GM12878 (cell line): ENCODE results near the gene C16orf92. TPM values are rescaled to one million over a fixed set of nuclear protein-coding genes. Genes with fewer than 3 reads are reported as not detected.

Experiments used
- ATAC-seq: fragments of 200-7000 bp; cut with Tn5 transposase; 3 replicates; pipeline ENCODE4 v1.9.1; 2020; ENCODE audit warnings: mild to moderate bottlenecking, moderate library complexity
- BruUV-seq: library from RNA; stranded (reverse); fragments of 400-500 nt; replicated peaks from 2 replicates; lab custom pipeline; 2021; lab: Mats Ljungman, UMichigan
- CTCF ChIA-PET: fragments of 300-600 bp; sonication (Branson Sonifier 250); formaldehyde crosslinking; extraction: SDS; loops from one replicate; lab custom pipeline; 2021; ENCODE audit warnings: inconsistent platforms; lab: Yijun Ruan, JAX
- POLR2A ChIA-PET: fragments of 350-600 bp; formaldehyde crosslinking; extraction: SDS; loops from one replicate; lab custom pipeline; 2021; ENCODE audit warnings: inconsistent platforms; lab: Charles Lee
- RAD21 ChIA-PET: fragments of 300-600 bp; sonication (Branson Sonifier 250); formaldehyde crosslinking; loops from one replicate; lab custom pipeline; 2023; ENCODE audit warnings: antibody characterized with exemption; ENCODE audit not compliant: unreplicated experiment; lab: Charles Lee
- SMC1A ChIA-PET: fragments of 300-600 bp; sonication (Branson Sonifier 250); formaldehyde crosslinking; loops from one replicate; lab custom pipeline; 2023; ENCODE audit not compliant: unreplicated experiment, uncharacterized antibody; lab: Charles Lee
- DNase-seq: peaks from one replicate; pipeline ENCODE4 v3.0.0-alpha.2; 2011; ENCODE audit warnings: low read depth, low spot score
- FAIRE-seq: peaks from 3 replicates; lab custom pipeline; 2011; peaks lifted over from hg19 to GRCh38; lab: Jason Lieb, UNC
- H2AFZ ChIP-seq: 2 replicates; pipeline ENCODE4 v1.6.0; 2011; ENCODE audit warnings: low read depth, low read length, control low read depth; ENCODE audit not compliant: control insufficient read depth
- H3K27ac ChIP-seq: 2 replicates; pipeline ENCODE4 v1.5.1; 2011; ENCODE audit warnings: control low read depth; ENCODE audit not compliant: control insufficient read depth, insufficient read depth
- H3K27me3 ChIP-seq, 2 experiments: replicated peaks in 1 of 2; 2 replicates each; pipeline versions ENCODE4 v1.6.0 to v1.6.1; 2011; ENCODE audit warnings: low read length in 1 of 2; ENCODE audit not compliant: control insufficient read depth in 2 of 2, insufficient read depth in 2 of 2
- H3K36me3 ChIP-seq, 2 experiments: 2 replicates each; pipeline ENCODE4 v1.5.1; 2011; ENCODE audit warnings: low read length in 1 of 2; ENCODE audit not compliant: control insufficient read depth in 2 of 2, insufficient read depth in 2 of 2
- H3K4me1 ChIP-seq: 2 replicates; pipeline ENCODE4 v1.6.1; 2011; ENCODE audit warnings: mild to moderate bottlenecking, low read length, moderate library complexity, mixed read lengths; ENCODE audit not compliant: control insufficient read depth, insufficient read depth
- H3K4me2 ChIP-seq: 2 replicates; pipeline ENCODE4 v1.6.0; 2011; ENCODE audit warnings: control low read depth; ENCODE audit not compliant: control insufficient read depth, insufficient read depth
- H3K4me3 ChIP-seq: fragments of 200-600 bp; sonication (generic); 2 replicates; pipeline ENCODE4 v1.5.1; 2016
- H3K79me2 ChIP-seq: 2 replicates; pipeline ENCODE4 v1.6.0; 2011; ENCODE audit warnings: low read length; ENCODE audit not compliant: control insufficient read depth, insufficient read depth
- H3K9ac ChIP-seq: 2 replicates; pipeline ENCODE4 v1.8.0; 2011; ENCODE audit warnings: low read length, control low read depth, mixed read lengths; ENCODE audit not compliant: control insufficient read depth, insufficient read depth
- H3K9me3 ChIP-seq: replicated peaks from 3 replicates; pipeline ENCODE4 v1.5.1; 2011; ENCODE audit warnings: mild to moderate bottlenecking, low read length; ENCODE audit not compliant: control insufficient read depth, insufficient read depth
- H4K20me1 ChIP-seq: 2 replicates; pipeline ENCODE4 v1.6.0; 2011; ENCODE audit not compliant: control insufficient read depth, insufficient read depth
- BCL11A ChIP-seq: IDR thresholded peaks from 2 replicates; pipeline ENCODE4 v1.6.1; 2011; ENCODE audit warnings: low read depth, low read length
- BMI1 ChIP-seq: fragments of 450-650 bp; IDR thresholded peaks from 2 replicates; pipeline ENCODE4 v1.6.1; 2016; ENCODE audit warnings: mild to moderate bottlenecking, moderate library complexity, borderline replicate concordance
- CHD1 ChIP-seq: IDR thresholded peaks from 2 replicates; pipeline ENCODE4 v1.6.1; 2012; ENCODE audit warnings: low read depth, low read length, improper control_type of control experiment
- DPF2 ChIP-seq: fragments of 450-650 bp; IDR thresholded peaks from 2 replicates; pipeline ENCODE4 v1.6.1; 2017; ENCODE audit warnings: mild to moderate bottlenecking
- ETV6 ChIP-seq, 2 experiments: fragments of 450-650 bp in 1 of 2; IDR thresholded peaks in 1 of 2; conservative IDR thresholded peaks in 1 of 2; 2 replicates each; pipeline ENCODE4 v1.6.1; 2014; ENCODE audit warnings: antibody characterized with exemption in 1 of 2, borderline replicate concordance in 1 of 2, low read depth in 1 of 2, mild to moderate bottlenecking in 1 of 2, moderate library complexity in 1 of 2
- FOXM1 ChIP-seq: IDR thresholded peaks from 2 replicates; pipeline ENCODE4 v1.6.1; 2012; ENCODE audit warnings: low read depth, mild to moderate bottlenecking, inconsistent platforms, low read length, moderate library complexity
- HDAC6 ChIP-seq: fragments of 200-600 bp; sonication (generic); IDR thresholded peaks from one replicate; pipeline ENCODE4 v1.8.0; 2017; ENCODE audit warnings: antibody characterized with exemption; ENCODE audit not compliant: unreplicated experiment
- MEF2A ChIP-seq: IDR thresholded peaks from 2 replicates; pipeline ENCODE4 v1.6.1; 2011; ENCODE audit warnings: low read depth, mild to moderate bottlenecking, low read length, moderate library complexity; ENCODE audit not compliant: insufficient read depth
- NFYA ChIP-seq: IDR thresholded peaks from 2 replicates; pipeline ENCODE4 v1.6.1; 2011; ENCODE audit warnings: low read depth, mild to moderate bottlenecking, low read length, improper control_type of control experiment, borderline replicate concordance
- NR2C2 ChIP-seq: IDR thresholded peaks from 2 replicates; pipeline ENCODE4 v1.6.1; 2011; ENCODE audit warnings: borderline replicate concordance, low read depth; ENCODE audit not compliant: control insufficient read depth, insufficient read length
- PAX5 ChIP-seq: IDR thresholded peaks from 2 replicates; pipeline ENCODE4 v1.6.1; 2011; ENCODE audit warnings: low read depth, low read length, borderline replicate concordance
- PKNOX1 ChIP-seq: fragments of 450-650 bp; IDR thresholded peaks from 2 replicates; pipeline ENCODE4 v1.6.1; 2016; ENCODE audit warnings: mild to moderate bottlenecking
- POLR2AphosphoS5 ChIP-seq: IDR thresholded peaks from 2 replicates; pipeline ENCODE4 v1.6.1; 2011; ENCODE audit warnings: mild to moderate bottlenecking, low read length, inconsistent platforms
- SREBF2 ChIP-seq: IDR thresholded peaks from 2 replicates; pipeline ENCODE4 v1.6.1; 2012; ENCODE audit warnings: mild to moderate bottlenecking, low read length
- SUZ12 ChIP-seq: fragments of 200-600 bp; sonication (generic); IDR thresholded peaks from one replicate; pipeline ENCODE4 v1.6.1; 2018; ENCODE audit warnings: antibody characterized with exemption, mild to moderate bottlenecking; ENCODE audit not compliant: unreplicated experiment
- TCF12 ChIP-seq: IDR thresholded peaks from 2 replicates; pipeline ENCODE4 v1.6.1; 2011; ENCODE audit warnings: low read depth, mild to moderate bottlenecking, low read length
- TCF3 ChIP-seq: IDR thresholded peaks from 2 replicates; pipeline ENCODE4 v1.6.1; 2012; ENCODE audit warnings: low read depth, mild to moderate bottlenecking, low read length, borderline replicate concordance; ENCODE audit not compliant: insufficient read depth
- YBX1 ChIP-seq: fragments of 450-650 bp; IDR thresholded peaks from 2 replicates; pipeline ENCODE4 v1.6.1; 2016; ENCODE audit warnings: antibody characterized with exemption
- ZBTB33 ChIP-seq: fragments of 450-650 bp; IDR thresholded peaks from 2 replicates; pipeline ENCODE4 v1.6.1; 2017; ENCODE audit warnings: mild to moderate bottlenecking
- WGBS: methylation state at CpG from one replicate; pipeline ENCODE4 v1.1.6; 2016; ENCODE audit warnings: low lambda C conversion rate; ENCODE audit not compliant: insufficient replicate concordance, insufficient coverage; ENCODE audit errors: missing lambda C conversion rate; 5-methylcytosine and 5-hydroxymethylcytosine counted together
- in situ Hi-C: fragments of 300-500 bp; cut with MboI; formaldehyde crosslinking; loops from 9 replicates; pipeline ENCODE4 v1.14.3; 2018; ENCODE audit warnings: mixed read lengths
- intact Hi-C: fragments of 100-400 bp; cut with micrococcal nuclease; formaldehyde crosslinking; loops from one replicate; pipeline ENCODE4 v1.14.2; 2022; ENCODE audit not compliant: unreplicated experiment
- polyA plus RNA-seq, 11 experiments: library from polyadenylated mRNA; depleted of rRNA in 4 of 11; unstranded in 6 of 11; stranded (reverse) in 5 of 11; fragments of >200 nt; fragmentation: Nextera tagmentation in 4 of 11; fragmentation: Illumina TruSeq in 1 of 11; extraction: Ambion mirVana in 4 of 11; extraction: Trizol in 1 of 11; gene quantifications; 1 replicate in 1 of 11; 2 replicates in 10 of 11; pipeline versions ENCODE4 v1.2.1 to v1.2.3, GENCODE V29; 2011 to 2016; ENCODE audit warnings: inconsistent platforms in 2 of 11, missing spikeins in 2 of 11, low read depth in 1 of 11
- total RNA-seq, 4 experiments: library from RNA; depleted of rRNA in 3 of 4; stranded (reverse); fragments of >200 nt in 3 of 4; fragmentation: Illumina TruSeq in 1 of 4; extraction: Trizol in 1 of 4; gene quantifications; 2 replicates each; pipeline versions ENCODE4 v1.2.1 to v1.2.3, GENCODE V29; 2013 to 2021

Gene C16orf92
- total and polyA plus RNA-seq, 10 of the 15 experiments (the other 5 are each of a cell fraction or from before 2014, with no cell fraction given), result not detected

GRCh38 chr16:30065102-30065942 is 42.3 kb downstream of the C16orf92 start, which contains the start of gene ALDOA:
Gene ALDOA (plus strand): TSS chr16:30065760. CDS start chr16:30066898, 1,138 bp downstream.
- FAIRE-seq, result peak; percentile 78
- H3K27me3 ChIP-seq, result no peaks in the 10 kb centered on the region
- CTCF ChIA-PET, result interaction anchor here (0.5 to 8.5 kb wide), 6 partner anchors 11 to 1143 kb away, joined by 3 to 77 read pairs (median 9); partner anchors contain the start of genes PPP4C, TBX6 and YPEL3
- peaks cover 30% of the 10 kb centered on the region for H3K4me1 ChIP-seq
- peak within 1 kb of the TSS; percentile 77 for H2AFZ ChIP-seq
- TSS peak; percentile 94 for BruUV-seq
- H3K36me3 ChIP-seq, result peaks cover 29 to 32% of the 10 kb centered on the region in 2 experiments
- peak; percentile 89 for ATAC-seq
- no peaks in the 10 kb centered on the region for H3K9me3 ChIP-seq
- peaks cover 67% of the 10 kb centered on the region for H3K79me2 ChIP-seq
- SMC1A ChIA-PET, result interaction anchor here (0.7 to 1.2 kb wide), 4 partner anchors 10 to 141 kb away, joined by 3 to 5 read pairs (median 4); no protein-coding TSS in a partner anchor
- under 1% methylated on average over 91 of the region's 99 CpGs for WGBS
- intact Hi-C loops (no loop called here), in situ Hi-C loops (no loop called here)
- H3K9ac ChIP-seq, result peak within 1 kb of the TSS; percentile 93
- peak within 1 kb of the TSS; percentile 94 for H3K27ac ChIP-seq
- H3K4me2 ChIP-seq, result peak within 1 kb of the TSS; percentile 95
- peak within 1 kb of the TSS; percentile 94 for H3K4me3 ChIP-seq
- RAD21 ChIA-PET, result interaction anchor here (0.7 to 3.7 kb wide), 11 partner anchors 9 to 564 kb away, joined by 3 to 42 read pairs (median 3); partner anchors contain the start of genes CORO1A, DCTPP1, TAOK2 and TBX6
- H4K20me1 ChIP-seq, result peaks cover 24% of the 10 kb centered on the region
- peak; percentile 86 for DNase-seq
- POLR2A ChIA-PET, result interaction anchor here (0.5 to 4.3 kb wide), 17 partner anchors 10 to 585 kb away, joined by 3 to 21 read pairs (median 5); partner anchors contain the start of genes KIF22, PPP4C, SEPTIN1 and TAOK2
- TF ChIP-seq FOXM1 (no peak), DPF2 (peak; percentile 91), PKNOX1 (no peak; the same call in none of the 2 replicates), PAX5 (peak; percentile 57; the same call in 1 of the 2 replicates), POLR2AphosphoS5 (peak; percentile 95), NR2C2 (no peak), TCF12 (no peak), BMI1 (no peak), TCF3 (peak; percentile 71), ETV6 (conservative IDR thresholded peaks at IDR 0.05 in 1 of 2, IDR thresholded peaks at IDR 0.05 in 1 of 2; ENCODE audit: borderline replicate concordance in 1 of 2, low read depth in 1 of 2) (peak in 1 of 2 experiments; percentile 76; a peak in 2 of 4 replicates), MEF2A (no peak), NFYA (no peak), HDAC6 (peak; percentile 51), YBX1 (no peak), SREBF2 (0 out of 2 replicates have a peak, but pooled peaks have one; percentile 14), BCL11A (0 out of 2 replicates have a peak, but pooled peaks have one; percentile 3), SUZ12 (no peak), ZBTB33 (no peak), CHD1 (0 out of 2 replicates have a peak, but pooled peaks have one; percentile 58)
